Stimulated activated CD4-positive, alpha-beta T cell treated with anti-CD3 and anti-CD28 coated beads, TNF-alpha, amount 100 ng/mL, for 24 hours (primary cell): ENCODE results near the gene PRKG1.
"Not testable (repeated sequence)": the region's sequence is repeated elsewhere in the genome, so short reads cannot be mapped to it uniquely, and the experiment has no call there.

Experiments used
- DNase-seq, 3 experiments: peaks; one replicate each; pipeline ENCODE4 v3.0.0-alpha.2; 2020; ENCODE audit warnings: low read depth in 3 of 3

The PRKG1 gene

DNA sequence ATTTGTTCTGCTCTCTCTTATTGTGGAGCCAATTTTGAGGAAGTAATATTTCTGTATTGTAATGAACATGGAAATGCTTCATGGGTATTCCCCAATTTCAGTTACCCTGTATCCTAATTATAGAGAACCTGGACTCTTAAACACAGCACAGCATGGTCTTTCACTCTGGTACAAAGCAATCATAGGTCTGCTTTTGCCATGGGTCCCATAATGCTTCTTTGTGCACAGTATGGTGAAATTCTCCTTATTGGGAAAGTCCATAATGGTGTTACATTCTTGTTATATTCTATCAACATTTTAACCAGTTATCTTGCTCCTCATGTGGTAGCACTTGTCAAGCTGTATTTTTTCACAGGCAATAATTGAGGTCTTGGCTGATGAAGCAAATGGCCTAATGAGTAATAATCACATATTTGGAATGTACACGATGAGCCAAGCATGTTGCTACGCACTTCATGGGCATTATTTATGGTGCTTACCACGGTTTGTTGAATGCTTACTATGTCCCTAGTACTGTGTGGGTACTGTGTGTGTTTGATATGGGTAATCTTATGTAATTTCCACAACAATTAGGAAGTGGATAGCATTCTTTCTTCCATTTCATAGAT, 42.9 kb downstream of the PRKG1 start:
- no peak for DNase-seq

DNA sequence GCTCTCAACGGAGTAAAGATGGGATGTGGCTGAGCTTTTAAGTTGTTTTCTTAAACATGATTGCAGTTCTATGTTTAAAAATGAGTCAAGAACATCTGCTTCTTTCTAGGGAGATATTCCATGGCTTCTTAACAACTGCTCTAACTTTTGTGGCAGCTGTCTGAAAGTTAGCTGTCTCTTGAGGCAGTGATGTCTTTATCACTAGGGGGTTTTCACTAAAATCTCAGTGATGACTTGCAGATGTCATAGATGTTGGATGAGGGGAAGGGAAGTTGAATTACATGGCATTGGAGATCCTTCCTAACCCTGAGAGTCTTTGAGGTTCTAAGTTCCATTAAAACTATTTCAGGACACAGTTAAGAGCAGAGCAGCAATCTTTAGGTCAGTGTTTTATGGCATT, 43.5 kb downstream of the PRKG1 start:
- no peak for DNase-seq

GRCh38 chr10:51119441-51119840, 45.2 kb downstream of the PRKG1 start:
- no peak for DNase-seq

GRCh38 chr10:51121861-51122260, 47.6 kb downstream of the PRKG1 start:
- no peak for DNase-seq

- DNase-seq = no peak
Measured at GRCh38 chr10:51124852-51125251, 50.6 kb downstream of the PRKG1 start.

- DNase-seq = no peak
Measured at GRCh38 chr10:51125518-51125917, 51.2 kb downstream of the PRKG1 start.

DNA sequence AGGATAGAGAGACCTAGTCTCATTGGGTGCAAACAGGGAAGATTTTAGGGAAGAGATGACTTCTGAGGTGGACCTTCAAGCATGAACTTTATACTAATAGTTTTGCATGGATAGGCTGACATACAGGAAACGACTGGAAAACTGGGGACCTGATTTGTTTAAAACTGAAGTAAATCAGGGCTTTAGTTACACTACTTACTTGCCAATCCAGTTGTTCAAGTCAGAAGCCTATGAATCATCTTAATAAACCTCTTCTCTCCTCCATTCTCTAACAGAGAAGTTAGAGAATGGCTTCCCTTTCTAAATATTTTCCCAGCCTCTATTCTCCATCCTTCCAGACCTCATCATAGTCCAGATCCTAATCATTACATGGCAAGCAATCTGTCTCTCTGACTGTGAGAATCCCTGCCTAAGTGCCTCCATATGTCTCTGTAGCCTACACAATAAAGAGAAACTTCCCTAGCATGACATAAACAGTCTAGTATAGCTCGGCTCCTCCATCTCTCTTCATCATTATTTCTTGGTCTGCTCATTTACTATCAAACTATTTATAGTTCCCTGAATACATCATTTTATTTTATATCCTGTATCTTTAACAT, 55.8 kb downstream of the PRKG1 start:
- no peak for DNase-seq

- no peak for DNase-seq
Measured at GRCh38 chr10:51137756-51138529, 63.7 kb downstream of the PRKG1 start.

DNA sequence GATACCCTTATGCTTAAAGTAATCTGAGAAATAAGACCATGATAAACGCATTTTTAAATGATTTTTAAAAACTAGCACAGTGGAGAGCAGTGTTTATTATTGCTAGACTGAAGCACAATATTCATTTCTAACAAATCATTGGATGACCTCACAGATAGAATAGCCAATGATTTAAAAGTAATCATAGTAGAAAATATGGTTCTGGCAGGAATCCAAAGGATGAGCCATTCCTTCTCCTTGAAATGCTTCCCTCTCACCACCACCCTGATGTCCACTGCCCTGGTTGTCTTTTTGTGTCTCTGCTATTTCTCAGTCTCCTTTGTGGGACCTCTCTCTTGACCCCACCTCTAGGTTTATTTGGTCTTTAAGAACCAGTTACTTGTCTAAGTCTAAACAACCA, 64.9 kb downstream of the PRKG1 start:
- no peak for DNase-seq

DNA sequence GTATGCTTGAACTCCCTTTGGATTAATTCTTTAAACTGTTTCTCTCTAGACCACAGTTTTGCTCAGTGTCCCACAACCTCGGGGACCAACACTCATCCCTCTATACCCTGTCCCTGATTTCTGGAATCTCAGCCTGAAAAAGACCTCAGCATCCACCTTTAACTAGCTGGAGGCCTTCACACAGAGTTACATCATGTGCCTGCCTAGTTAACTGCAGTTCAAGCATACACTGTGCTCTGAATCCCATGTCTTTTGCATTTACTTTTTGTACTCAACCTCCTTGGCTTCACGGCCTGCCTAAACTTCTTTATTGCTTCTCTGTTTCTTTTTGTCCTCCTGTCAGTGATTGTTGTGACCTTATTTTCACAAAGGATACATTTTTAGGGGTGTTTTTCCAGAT, 66.7 kb downstream of the PRKG1 start:
- no peak for DNase-seq

- no peak for DNase-seq
Measured at GRCh38 chr10:51144161-51144781, 70.0 kb downstream of the PRKG1 start.

- no peak for DNase-seq
Measured at GRCh38 chr10:51145375-51145774, 71.1 kb downstream of the PRKG1 start.

GRCh38 chr10:51147644-51148399, 73.5 kb downstream of the PRKG1 start:
- DNase-seq = no peak

DNA sequence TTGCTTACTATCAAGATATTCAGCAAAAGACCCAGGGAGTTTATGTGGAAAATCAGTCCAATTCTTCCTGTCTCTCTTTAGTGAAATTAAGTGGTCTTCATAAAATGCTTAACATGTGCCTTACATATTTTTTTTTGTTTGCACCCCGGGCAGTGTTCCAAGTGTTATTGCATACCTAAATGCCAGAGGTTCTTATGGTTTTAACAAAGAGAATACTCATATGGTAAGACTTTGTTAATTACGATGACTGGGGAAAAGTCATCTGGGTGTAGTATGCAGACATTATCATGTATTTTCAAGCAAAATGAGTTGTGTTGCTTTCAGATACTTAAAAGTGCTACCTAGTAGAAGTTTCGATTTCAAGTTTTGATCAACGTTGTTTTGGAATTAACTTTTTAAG, 82.6 kb downstream of the PRKG1 start:
- no peak for DNase-seq

DNA sequence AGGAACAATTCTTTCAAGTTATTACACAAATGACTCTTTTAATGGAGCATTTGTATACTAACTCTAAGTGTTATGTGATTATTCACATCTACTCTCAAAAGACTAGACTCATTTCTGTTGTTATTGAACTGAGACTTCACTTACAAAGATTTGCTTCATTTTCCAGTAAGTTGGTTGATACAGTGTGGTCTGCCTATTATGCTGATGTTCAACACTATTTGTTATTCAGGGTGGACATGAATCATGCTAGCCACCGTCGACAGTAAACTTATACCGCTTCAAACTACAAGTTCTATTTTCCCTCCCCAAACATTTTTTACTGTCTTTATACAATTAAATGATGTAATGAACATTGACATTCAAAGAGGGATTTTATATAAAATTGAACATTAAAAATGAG, 84.5 kb downstream of the PRKG1 start:
- no peak for DNase-seq

- DNase-seq = no peak
Measured at GRCh38 chr10:51159841-51160240, 85.6 kb downstream of the PRKG1 start.

GRCh38 chr10:51162002-51162401, 87.7 kb downstream of the PRKG1 start:
- DNase-seq = no peak

GRCh38 chr10:51163380-51164049, 89.2 kb downstream of the PRKG1 start:
- not testable (repeated sequence) for DNase-seq

DNA sequence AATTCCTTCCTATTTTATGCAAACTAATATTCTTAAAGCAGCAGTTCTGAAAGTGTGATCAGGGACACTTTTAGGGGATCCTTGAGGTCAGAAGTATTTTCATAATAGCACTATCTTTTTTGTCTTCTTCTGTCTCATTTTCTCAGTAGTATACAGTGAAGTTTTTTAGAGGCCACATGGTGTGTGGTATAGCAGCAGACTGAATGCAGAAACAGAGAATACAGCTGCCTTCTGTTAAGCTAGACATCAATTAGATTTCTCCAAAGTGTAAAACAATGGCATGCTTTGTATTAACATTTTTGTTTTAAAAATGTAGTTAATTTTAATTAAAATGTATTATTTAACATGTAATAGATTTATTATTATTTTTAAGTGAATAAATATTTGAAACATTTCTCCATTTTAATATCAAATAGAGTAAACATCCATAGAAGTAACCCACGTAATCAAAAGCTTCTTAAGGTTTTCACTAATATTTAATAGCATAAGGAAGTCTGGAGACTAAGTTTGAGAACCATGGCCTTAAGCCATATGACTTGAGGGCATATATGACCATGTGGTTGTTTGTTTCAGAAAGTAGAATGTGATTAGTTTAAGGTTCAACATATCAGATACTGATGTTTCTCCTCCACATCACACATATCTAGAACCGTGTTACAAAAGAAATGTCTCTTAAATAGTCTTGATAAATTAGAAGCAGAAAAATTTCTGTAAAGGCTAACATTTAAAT, 94.0 kb downstream of the PRKG1 start:
- no peak for DNase-seq

DNA sequence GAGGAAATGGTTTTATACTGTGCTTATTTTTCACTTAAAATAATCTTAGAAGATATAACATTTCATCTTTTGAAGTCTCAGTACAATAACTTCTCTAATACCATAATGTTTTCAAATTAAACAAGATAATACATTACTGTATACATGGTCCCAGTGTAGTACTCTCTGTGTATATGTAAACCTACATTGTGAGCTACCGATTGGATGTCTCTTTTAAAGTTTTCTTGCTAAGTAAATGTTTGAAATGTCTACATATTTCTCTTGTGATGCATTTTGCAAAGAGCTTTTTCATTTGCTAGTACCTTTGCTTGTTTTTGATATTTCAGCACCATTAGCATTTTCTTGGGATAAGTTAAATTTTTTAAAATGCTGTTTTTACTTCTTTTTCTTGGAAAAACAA, 94.8 kb downstream of the PRKG1 start:
- DNase-seq = no peak
